H54 (cell line): ENCODE data around the gene SHB.

Source experiments
- DNase-seq: peaks from one replicate; pipeline ENCODE4 v3.0.0; 2011; ENCODE audit warnings: low spot score, mixed read lengths; ENCODE audit not compliant: insufficient read length
- FAIRE-seq: peaks from 3 replicates; lab custom pipeline; 2011; peaks lifted over from hg19 to GRCh38; lab: Jason Lieb, UNC
- POLR2A ChIP-seq: IDR thresholded peaks from 2 replicates; pipeline ENCODE4 v1.6.1; 2011; ENCODE audit warnings: low read depth, mild to moderate bottlenecking, low read length

SHB gene

GRCh38 chr9:38062498-38063362 is 6.3 kb downstream of the SHB start:
- DNase-seq, result no peak

GRCh38 chr9:38062106-38062497 is 6.9 kb downstream of the SHB start:
- no peak for TF ChIP-seq POLR2A
- FAIRE-seq (no peak), DNase-seq (no peak)

More at GRCh38 chr9:38062498-38063362, 6.3 kb downstream of the SHB start:
- no peak for TF ChIP-seq POLR2A
- no peak for FAIRE-seq

- FAIRE-seq (no peak), DNase-seq (no peak)
- no peak for TF ChIP-seq POLR2A
Measured at GRCh38 chr9:38061326-38061977, 7.6 kb downstream of the SHB start.

GRCh38 chr9:38060681-38061080 is 8.3 kb downstream of the SHB start:
- FAIRE-seq (no peak), DNase-seq (no peak)
- no peak for TF ChIP-seq POLR2A

GRCh38 chr9:38059233-38059936 is 9.6 kb downstream of the SHB start:
- no peak for TF ChIP-seq POLR2A
- FAIRE-seq (no peak), DNase-seq (no peak)

GRCh38 chr9:38058452-38059232 is 10.4 kb downstream of the SHB start:
- no peak for TF ChIP-seq POLR2A
- DNase-seq (no peak), FAIRE-seq (no peak)

- TF ChIP-seq POLR2A, result no peak
- FAIRE-seq (no peak), DNase-seq (no peak)
Measured at GRCh38 chr9:38057416-38058195, 11.4 kb downstream of the SHB start.

GRCh38 chr9:38054653-38055052 is 14.4 kb downstream of the SHB start:
- FAIRE-seq (no peak), DNase-seq (no peak)
- no peak for TF ChIP-seq POLR2A

GRCh38 chr9:38053697-38054461 is 15.1 kb downstream of the SHB start:
- no peak for TF ChIP-seq POLR2A
- no peak for DNase-seq
- no peak for FAIRE-seq

GRCh38 chr9:38051780-38052546 is 17.1 kb downstream of the SHB start:
- TF ChIP-seq POLR2A, result no peak
- FAIRE-seq (no peak), DNase-seq (no peak)

- no peak for FAIRE-seq
- DNase-seq, result no peak
- no peak for TF ChIP-seq POLR2A
Measured at GRCh38 chr9:38048316-38048969, 20.6 kb downstream of the SHB start.
